Effector memory CD4-positive, alpha-beta T cell (primary cell): ENCODE data around the gene GAB4.
"Not testable (repeated sequence)": the region's sequence is repeated elsewhere in the genome, so short reads cannot be mapped to it uniquely, and the experiment has no call there.

ENCODE experiments used
- DNase-seq, 3 donors: peaks; one replicate each; pipeline ENCODE4 v3.0.0-alpha.2; 2020
- H3K27ac ChIP-seq: 2 replicates; pipeline ENCODE4 v1.7.0; 2013; ENCODE audit warnings: mild to moderate bottlenecking, low read length, moderate library complexity; ENCODE audit not compliant: insufficient read depth, poor library complexity, severe bottlenecking
- H3K27me3 ChIP-seq: replicated peaks from 2 replicates; pipeline ENCODE4 v1.7.0; 2013; ENCODE audit warnings: mild to moderate bottlenecking, low read length; ENCODE audit not compliant: insufficient read depth, control insufficient read depth, poor library complexity, severe bottlenecking
- H3K36me3 ChIP-seq: 2 replicates; pipeline ENCODE4 v1.7.0; 2013; ENCODE audit warnings: mild to moderate bottlenecking, low read length, moderate library complexity; ENCODE audit not compliant: control insufficient read depth, insufficient read depth
- H3K4me1 ChIP-seq: 2 replicates; pipeline ENCODE4 v1.7.0; 2013; ENCODE audit warnings: low read length, mild to moderate bottlenecking; ENCODE audit not compliant: control insufficient read depth, insufficient read depth, poor library complexity, severe bottlenecking
- H3K4me3 ChIP-seq: 2 replicates; pipeline ENCODE4 v1.7.0; 2013; ENCODE audit warnings: low read length, low read depth, mild to moderate bottlenecking; ENCODE audit not compliant: insufficient read depth, poor library complexity, severe bottlenecking
- H3K9me3 ChIP-seq: 2 replicates; pipeline ENCODE4 v1.7.0; 2013; ENCODE audit warnings: mild to moderate bottlenecking, low read length, moderate library complexity; ENCODE audit not compliant: control insufficient read depth
- total RNA-seq, 3 donors: gene quantifications; one replicate each; lab custom pipeline; 2026; lab: John Stamatoyannopoulos, UW

Gene GAB4
- total RNA-seq = 0 reads per million in 3 donors

- Histone ChIP-seq H3K9me3 (no peaks in the 10 kb centered on the region), H3K4me3 (no peak within 1 kb of the TSS), H3K36me3 (no peaks in the 10 kb centered on the region), H3K27me3 (peaks cover 8% of the 10 kb centered on the region), H3K4me1 (no peaks in the 10 kb centered on the region), H3K27ac (no peak within 1 kb of the TSS)
- no peak for DNase-seq
These were observed at the start of gene GAB4 for GRCh38 chr22:17007852-17008731. TSS of gene GAB4 (minus strand) at chr22:17008222. CDS start at chr22:17008114, 108 bp downstream.

GRCh38 chr22:17056807-17057206, 48.8 kb upstream of the GAB4 start:
- Histone ChIP-seq H3K4me1 (no peaks in the 10 kb centered on the region), H3K4me3 (no peak overlapping the region), H3K36me3 (no peaks in the 10 kb centered on the region), H3K27me3 (no peaks in the 10 kb centered on the region), H3K27ac (no peak overlapping the region), H3K9me3 (no peaks in the 10 kb centered on the region)
- DNase-seq = no peak

- Histone ChIP-seq H3K4me1 (no peaks in the 10 kb centered on the region), H3K4me3 (no peak overlapping the region), H3K9me3 (no peaks in the 10 kb centered on the region), H3K27me3 (no peaks in the 10 kb centered on the region), H3K27ac (no peak overlapping the region), H3K36me3 (no peaks in the 10 kb centered on the region)
- no peak for DNase-seq
These were observed 48.0 kb upstream of the GAB4 start for GRCh38 chr22:17056058-17056457.

GRCh38 chr22:17047656-17048055, 39.6 kb upstream of the GAB4 start:
- H3K4me1 ChIP-seq = no peaks in the 10 kb centered on the region
- H3K27ac ChIP-seq = no peak overlapping the region
- no peak for DNase-seq
- no peak overlapping the region for H3K4me3 ChIP-seq
- H3K9me3 ChIP-seq = no peaks in the 10 kb centered on the region
- peaks cover 4% of the 10 kb centered on the region for H3K27me3 ChIP-seq
- no peaks in the 10 kb centered on the region for H3K36me3 ChIP-seq

GRCh38 chr22:17046566-17047348, 38.7 kb upstream of the GAB4 start:
- no peaks in the 10 kb centered on the region for H3K36me3 ChIP-seq
- H3K4me1 ChIP-seq = no peaks in the 10 kb centered on the region
- no peak overlapping the region for H3K4me3 ChIP-seq
- peaks cover 4% of the 10 kb centered on the region for H3K27me3 ChIP-seq
- no peaks in the 10 kb centered on the region for H3K9me3 ChIP-seq
- no peak overlapping the region for H3K27ac ChIP-seq
- no peak for DNase-seq

GRCh38 chr22:17043521-17043920, 35.5 kb upstream of the GAB4 start:
- no peak for DNase-seq
- H3K9me3 ChIP-seq = no peaks in the 10 kb centered on the region
- H3K36me3 ChIP-seq = no peaks in the 10 kb centered on the region
- no peak overlapping the region for H3K27ac ChIP-seq
- H3K4me3 ChIP-seq = no peak overlapping the region
- H3K27me3 ChIP-seq = peaks cover 4% of the 10 kb centered on the region
- H3K4me1 ChIP-seq = no peaks in the 10 kb centered on the region

GRCh38 chr22:17036842-17037711, 29.1 kb upstream of the GAB4 start:
- peak overlapping the region; percentile 28 for H3K4me3 ChIP-seq
- H3K27me3 ChIP-seq, H3K27ac ChIP-seq, H3K9me3 ChIP-seq, H3K4me1 ChIP-seq, H3K36me3 ChIP-seq: not testable (repeated sequence)
- DNase-seq = peak in 1 of 3 donors; percentile 0

- H3K27ac ChIP-seq, H3K36me3 ChIP-seq, H3K4me1 ChIP-seq, H3K27me3 ChIP-seq, H3K9me3 ChIP-seq, DNase-seq: not testable (repeated sequence)
- peak overlapping the region; percentile 28 for H3K4me3 ChIP-seq
These were observed 28.2 kb upstream of the GAB4 start for GRCh38 chr22:17035976-17036841.

GRCh38 chr22:17035246-17035645, 27.2 kb upstream of the GAB4 start:
- Histone ChIP-seq H3K27ac (no peak overlapping the region), H3K4me3 (no peak overlapping the region), H3K4me1 (no peaks in the 10 kb centered on the region), H3K9me3 (no peaks in the 10 kb centered on the region), H3K36me3 (no peaks in the 10 kb centered on the region), H3K27me3 (no peaks in the 10 kb centered on the region)
- no peak for DNase-seq
